ENCODE results near the gene PFDN5.

DNA sequence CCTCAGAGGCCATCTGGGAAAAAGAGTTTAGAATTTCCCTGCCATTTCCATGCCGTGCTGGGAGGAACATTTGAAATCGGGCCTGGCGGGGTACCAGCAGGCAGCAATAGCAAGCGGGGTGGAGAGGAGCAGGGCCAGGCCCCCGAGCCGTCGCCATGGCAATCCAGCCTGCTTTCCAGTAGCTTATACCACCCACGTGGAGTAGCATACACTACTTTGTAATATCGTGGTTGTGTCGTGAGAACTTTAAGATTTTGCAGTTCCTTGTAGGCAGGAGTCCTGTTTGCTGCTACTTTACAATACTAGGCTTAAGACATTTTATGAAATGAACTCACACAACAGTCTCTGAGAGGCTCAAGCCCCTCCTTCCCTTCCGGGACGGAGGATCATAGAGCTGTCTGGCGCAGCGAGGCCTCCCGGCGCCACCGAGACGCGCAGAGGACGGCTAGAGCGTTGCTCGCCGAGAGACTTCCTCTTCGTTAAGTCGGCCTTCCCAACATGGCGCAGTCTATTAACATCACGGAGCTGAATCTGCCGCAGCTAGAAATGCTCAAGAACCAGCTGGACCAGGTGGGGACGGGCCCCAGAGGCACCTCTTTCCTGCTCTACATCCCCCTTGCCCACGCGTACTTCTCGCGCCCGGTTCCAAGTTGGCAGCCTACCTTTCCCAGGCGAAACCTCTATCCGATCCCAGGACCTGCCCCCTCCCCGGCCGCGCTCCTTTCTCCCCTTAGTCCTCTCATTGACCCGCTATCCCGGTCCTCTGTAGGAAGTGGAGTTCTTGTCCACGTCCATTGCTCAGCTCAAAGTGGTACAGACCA lies at the start of gene PFDN5:
- TF ChIP-seq, protein P1, sequence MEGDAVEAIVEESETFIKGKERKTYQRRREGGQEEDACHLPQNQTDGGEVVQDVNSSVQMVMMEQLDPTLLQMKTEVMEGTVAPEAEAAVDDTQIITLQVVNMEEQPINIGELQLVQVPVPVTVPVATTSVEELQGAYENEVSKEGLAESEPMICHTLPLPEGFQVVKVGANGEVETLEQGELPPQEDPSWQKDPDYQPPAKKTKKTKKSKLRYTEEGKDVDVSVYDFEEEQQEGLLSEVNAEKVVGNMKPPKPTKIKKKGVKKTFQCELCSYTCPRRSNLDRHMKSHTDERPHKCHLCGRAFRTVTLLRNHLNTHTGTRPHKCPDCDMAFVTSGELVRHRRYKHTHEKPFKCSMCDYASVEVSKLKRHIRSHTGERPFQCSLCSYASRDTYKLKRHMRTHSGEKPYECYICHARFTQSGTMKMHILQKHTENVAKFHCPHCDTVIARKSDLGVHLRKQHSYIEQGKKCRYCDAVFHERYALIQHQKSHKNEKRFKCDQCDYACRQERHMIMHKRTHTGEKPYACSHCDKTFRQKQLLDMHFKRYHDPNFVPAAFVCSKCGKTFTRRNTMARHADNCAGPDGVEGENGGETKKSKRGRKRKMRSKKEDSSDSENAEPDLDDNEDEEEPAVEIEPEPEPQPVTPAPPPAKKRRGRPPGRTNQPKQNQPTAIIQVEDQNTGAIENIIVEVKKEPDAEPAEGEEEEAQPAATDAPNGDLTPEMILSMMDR (IDR thresholded peaks at IDR 0.05; ENCODE audit: insufficient read depth, low read length) = no peak
- TF ChIP-seq, protein P2, sequence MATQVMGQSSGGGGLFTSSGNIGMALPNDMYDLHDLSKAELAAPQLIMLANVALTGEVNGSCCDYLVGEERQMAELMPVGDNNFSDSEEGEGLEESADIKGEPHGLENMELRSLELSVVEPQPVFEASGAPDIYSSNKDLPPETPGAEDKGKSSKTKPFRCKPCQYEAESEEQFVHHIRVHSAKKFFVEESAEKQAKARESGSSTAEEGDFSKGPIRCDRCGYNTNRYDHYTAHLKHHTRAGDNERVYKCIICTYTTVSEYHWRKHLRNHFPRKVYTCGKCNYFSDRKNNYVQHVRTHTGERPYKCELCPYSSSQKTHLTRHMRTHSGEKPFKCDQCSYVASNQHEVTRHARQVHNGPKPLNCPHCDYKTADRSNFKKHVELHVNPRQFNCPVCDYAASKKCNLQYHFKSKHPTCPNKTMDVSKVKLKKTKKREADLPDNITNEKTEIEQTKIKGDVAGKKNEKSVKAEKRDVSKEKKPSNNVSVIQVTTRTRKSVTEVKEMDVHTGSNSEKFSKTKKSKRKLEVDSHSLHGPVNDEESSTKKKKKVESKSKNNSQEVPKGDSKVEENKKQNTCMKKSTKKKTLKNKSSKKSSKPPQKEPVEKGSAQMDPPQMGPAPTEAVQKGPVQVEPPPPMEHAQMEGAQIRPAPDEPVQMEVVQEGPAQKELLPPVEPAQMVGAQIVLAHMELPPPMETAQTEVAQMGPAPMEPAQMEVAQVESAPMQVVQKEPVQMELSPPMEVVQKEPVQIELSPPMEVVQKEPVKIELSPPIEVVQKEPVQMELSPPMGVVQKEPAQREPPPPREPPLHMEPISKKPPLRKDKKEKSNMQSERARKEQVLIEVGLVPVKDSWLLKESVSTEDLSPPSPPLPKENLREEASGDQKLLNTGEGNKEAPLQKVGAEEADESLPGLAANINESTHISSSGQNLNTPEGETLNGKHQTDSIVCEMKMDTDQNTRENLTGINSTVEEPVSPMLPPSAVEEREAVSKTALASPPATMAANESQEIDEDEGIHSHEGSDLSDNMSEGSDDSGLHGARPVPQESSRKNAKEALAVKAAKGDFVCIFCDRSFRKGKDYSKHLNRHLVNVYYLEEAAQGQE (IDR thresholded peaks at IDR 0.05; ENCODE audit: insufficient replicate concordance, low read depth) = peak; percentile 69

Data from HL-60 (cell line).